ENCODE data around the gene FCHSD2.

The FCHSD2 gene

DNA sequence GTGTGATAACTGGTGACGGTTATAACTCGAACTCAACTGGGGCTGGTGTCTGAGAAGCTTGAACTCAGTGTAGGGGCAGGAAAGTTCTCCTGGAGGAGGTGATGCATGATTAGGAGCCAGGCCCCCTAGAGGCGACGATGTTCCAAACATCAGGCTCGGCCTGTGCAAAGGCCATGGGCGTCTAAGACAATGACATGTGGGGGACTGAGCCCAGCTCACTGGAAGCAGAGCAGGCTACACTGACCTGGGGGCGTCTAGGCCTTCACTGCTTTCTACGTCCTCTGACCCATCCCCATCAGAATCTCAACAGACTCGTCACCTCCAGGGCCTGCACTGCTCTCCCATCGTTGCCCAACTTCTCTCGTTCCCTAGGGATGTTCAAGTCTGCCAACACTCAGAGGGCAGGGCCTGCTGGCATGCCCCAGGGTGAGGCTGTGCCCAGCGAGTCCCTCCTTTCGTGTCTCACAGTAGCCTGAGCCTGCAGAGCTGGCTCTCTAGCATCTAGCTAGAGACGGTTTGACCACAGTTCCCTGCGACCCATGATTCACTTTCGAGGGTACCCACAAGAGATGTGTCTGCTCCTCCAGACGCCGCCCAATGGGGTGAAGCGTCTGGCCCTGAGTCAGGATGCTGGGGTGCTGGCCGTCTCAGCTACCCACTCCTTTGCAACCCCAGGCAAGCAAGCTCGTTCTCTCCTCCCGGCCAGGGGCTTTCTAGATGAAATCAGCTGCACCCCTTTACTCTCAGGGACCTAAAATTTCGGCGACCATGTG is 329.0 kb downstream of the FCHSD2 start:
- TF ChIP-seq TAF1 (IDR thresholded peaks at IDR 0.05; ENCODE audit: borderline replicate concordance, insufficient read depth, low read length), result no peak

DNA sequence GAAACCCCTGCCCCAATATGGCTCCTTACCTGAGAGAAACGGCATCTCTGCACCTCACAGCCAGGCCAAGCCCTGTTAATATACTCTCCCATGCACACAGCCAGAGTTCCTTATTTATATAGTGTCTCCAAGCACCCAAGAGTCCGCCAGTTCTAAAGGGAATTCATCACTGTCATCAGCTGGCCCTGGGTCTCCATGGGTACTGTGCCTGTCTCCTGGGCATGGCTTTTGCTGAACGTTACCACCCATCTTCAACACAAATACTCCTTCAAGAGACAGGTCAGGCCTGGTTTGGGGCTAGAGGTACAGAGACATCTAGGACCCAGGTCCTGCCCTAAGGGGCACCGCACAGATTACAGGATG is 329.5 kb downstream of the FCHSD2 start:
- TF ChIP-seq TAF1 (IDR thresholded peaks at IDR 0.05; ENCODE audit: borderline replicate concordance, insufficient read depth, low read length) (no peak), SIN3A (IDR thresholded peaks at IDR 0.05; ENCODE audit: borderline replicate concordance, insufficient read depth, low read length) (no peak), FOXP2 (optimal IDR thresholded peaks at IDR 0.05; ENCODE audit: borderline replicate concordance, extremely low read depth, extremely low read length, insufficient read depth) (no peak), POLR2AphosphoS5 (IDR thresholded peaks at IDR 0.05; ENCODE audit: low read depth, low read length) (no peak)
- TF ChIP-seq, protein P1, sequence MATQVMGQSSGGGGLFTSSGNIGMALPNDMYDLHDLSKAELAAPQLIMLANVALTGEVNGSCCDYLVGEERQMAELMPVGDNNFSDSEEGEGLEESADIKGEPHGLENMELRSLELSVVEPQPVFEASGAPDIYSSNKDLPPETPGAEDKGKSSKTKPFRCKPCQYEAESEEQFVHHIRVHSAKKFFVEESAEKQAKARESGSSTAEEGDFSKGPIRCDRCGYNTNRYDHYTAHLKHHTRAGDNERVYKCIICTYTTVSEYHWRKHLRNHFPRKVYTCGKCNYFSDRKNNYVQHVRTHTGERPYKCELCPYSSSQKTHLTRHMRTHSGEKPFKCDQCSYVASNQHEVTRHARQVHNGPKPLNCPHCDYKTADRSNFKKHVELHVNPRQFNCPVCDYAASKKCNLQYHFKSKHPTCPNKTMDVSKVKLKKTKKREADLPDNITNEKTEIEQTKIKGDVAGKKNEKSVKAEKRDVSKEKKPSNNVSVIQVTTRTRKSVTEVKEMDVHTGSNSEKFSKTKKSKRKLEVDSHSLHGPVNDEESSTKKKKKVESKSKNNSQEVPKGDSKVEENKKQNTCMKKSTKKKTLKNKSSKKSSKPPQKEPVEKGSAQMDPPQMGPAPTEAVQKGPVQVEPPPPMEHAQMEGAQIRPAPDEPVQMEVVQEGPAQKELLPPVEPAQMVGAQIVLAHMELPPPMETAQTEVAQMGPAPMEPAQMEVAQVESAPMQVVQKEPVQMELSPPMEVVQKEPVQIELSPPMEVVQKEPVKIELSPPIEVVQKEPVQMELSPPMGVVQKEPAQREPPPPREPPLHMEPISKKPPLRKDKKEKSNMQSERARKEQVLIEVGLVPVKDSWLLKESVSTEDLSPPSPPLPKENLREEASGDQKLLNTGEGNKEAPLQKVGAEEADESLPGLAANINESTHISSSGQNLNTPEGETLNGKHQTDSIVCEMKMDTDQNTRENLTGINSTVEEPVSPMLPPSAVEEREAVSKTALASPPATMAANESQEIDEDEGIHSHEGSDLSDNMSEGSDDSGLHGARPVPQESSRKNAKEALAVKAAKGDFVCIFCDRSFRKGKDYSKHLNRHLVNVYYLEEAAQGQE (IDR thresholded peaks at IDR 0.05; ENCODE audit: insufficient read depth in 1 of 2, low read depth in 2 of 2, low read length in 2 of 2), result no peak

DNA sequence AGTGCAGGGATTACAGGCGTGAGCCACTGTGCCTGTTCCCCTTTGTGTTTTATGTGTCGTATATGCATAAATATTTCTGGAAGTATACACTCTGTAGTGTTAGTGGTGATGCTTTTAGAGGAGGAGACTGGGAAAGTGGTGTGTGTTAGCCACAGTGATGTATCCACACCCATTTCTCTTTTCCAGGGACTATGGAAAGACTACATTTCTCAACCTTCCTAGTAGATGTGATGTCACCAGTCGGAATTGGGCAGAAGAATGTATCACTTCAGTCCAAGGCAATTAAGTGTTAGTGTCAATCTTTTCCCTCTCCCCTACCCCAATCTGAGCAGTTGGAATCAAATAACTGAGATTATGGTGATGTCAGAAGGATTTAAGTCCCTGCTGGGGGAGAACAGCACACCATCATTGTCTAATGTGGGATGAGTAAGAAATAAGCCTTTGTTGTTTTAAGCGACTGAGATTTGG is 333.8 kb downstream of the FCHSD2 start:
- no peak for TF ChIP-seq TAF1 (IDR thresholded peaks at IDR 0.05; ENCODE audit: borderline replicate concordance, insufficient read depth, low read length)
- no peak for TF ChIP-seq FOXP2 (optimal IDR thresholded peaks at IDR 0.05; ENCODE audit: borderline replicate concordance, extremely low read depth, extremely low read length, insufficient read depth)
- TF ChIP-seq SIN3A (IDR thresholded peaks at IDR 0.05; ENCODE audit: borderline replicate concordance, insufficient read depth, low read length), result no peak
- TF ChIP-seq, protein P1 (IDR thresholded peaks at IDR 0.05; ENCODE audit: insufficient read depth in 1 of 2, low read depth in 2 of 2, low read length in 2 of 2), result no peak
- TF ChIP-seq POLR2AphosphoS5 (IDR thresholded peaks at IDR 0.05; ENCODE audit: low read depth, low read length), result no peak

DNA sequence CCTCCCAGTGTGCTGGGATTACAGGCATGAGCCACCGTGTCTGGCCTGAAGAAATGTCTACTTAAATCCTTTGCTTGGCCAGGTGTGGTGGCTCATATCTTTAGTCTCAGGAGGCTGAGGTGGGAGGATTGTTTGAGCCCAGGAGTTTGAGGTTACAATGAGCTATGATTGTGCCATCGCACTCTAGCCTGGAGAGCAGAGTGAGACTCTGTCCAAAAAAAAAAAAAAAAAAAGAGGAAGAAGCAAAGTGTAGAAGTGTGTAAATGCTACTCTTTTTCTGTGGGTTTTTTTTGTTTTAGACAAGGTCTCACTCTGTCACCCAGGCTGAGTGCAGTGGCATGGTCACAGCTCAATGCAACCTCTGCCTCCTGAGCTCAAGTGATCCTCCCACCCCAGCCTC is 334.3 kb downstream of the FCHSD2 start:
- TF ChIP-seq FOXP2 (optimal IDR thresholded peaks at IDR 0.05; ENCODE audit: borderline replicate concordance, extremely low read depth, extremely low read length, insufficient read depth) (no peak), SIN3A (IDR thresholded peaks at IDR 0.05; ENCODE audit: borderline replicate concordance, insufficient read depth, low read length) (no peak), TAF1 (IDR thresholded peaks at IDR 0.05; ENCODE audit: borderline replicate concordance, insufficient read depth, low read length) (no peak), POLR2AphosphoS5 (IDR thresholded peaks at IDR 0.05; ENCODE audit: low read depth, low read length) (no peak)
- TF ChIP-seq, protein P1 (IDR thresholded peaks at IDR 0.05; ENCODE audit: insufficient read depth in 1 of 2, low read depth in 2 of 2, low read length in 2 of 2), result no peak

DNA sequence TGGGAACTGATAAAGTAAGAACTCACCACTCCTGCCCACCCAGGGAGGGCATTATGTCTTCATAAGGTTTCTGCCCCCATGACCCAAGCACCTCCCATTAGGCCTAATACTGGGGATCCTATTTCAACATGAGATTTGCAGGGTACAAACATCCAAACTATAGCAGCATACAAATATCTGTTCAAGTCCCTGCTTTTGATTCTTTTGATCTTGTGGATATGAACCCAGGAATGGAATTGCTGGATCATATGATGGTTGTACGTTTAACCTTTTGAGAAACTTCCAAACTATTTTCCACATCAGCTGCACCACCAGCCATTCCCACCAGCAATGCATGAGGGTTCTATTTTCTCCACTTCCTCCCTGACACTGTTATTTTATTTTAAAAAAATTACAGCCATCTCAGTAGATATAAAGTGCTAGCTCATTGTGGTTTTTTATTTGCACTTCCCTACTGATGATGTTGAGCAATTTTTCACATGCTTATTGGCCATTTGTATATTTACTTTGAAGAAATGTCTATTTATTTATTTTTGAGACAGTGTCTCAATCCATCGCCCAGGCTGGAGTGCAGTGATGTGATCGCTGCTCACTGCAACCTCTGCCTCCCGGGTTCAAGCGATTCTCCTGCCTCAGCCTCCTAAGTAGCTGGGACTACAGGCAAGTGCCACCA is 335.0 kb downstream of the FCHSD2 start:
- TF ChIP-seq TAF1 (IDR thresholded peaks at IDR 0.05; ENCODE audit: borderline replicate concordance, insufficient read depth, low read length) (no peak), FOXP2 (optimal IDR thresholded peaks at IDR 0.05; ENCODE audit: borderline replicate concordance, extremely low read depth, extremely low read length, insufficient read depth) (no peak), POLR2AphosphoS5 (IDR thresholded peaks at IDR 0.05; ENCODE audit: low read depth, low read length) (no peak), SIN3A (IDR thresholded peaks at IDR 0.05; ENCODE audit: borderline replicate concordance, insufficient read depth, low read length) (no peak)
- TF ChIP-seq, protein P1 (IDR thresholded peaks at IDR 0.05; ENCODE audit: insufficient read depth in 1 of 2, low read depth in 2 of 2, low read length in 2 of 2), result no peak

Data from PFSK-1 (cell line).